NCI-H748 treated with DMSO at 0.1 percent for 48 hours (cell line): Measurements from ENCODE around the gene CSH2.
"Not testable (repeated sequence)": the region's sequence is repeated elsewhere in the genome, so short reads cannot be mapped to it uniquely, and the experiment has no call there.

Experiments used
- DNase-seq: peaks from one replicate; lab custom pipeline; 2025; lab: John Stamatoyannopoulos, UW

The CSH2 gene

GRCh38 chr17:63873577-63873976 lies at the start of gene CSH2:
Gene CSH2 (minus strand): TSS chr17:63873677. CDS start chr17:63873614, 63 bp downstream.
- DNase-seq: not testable (repeated sequence)

DNA sequence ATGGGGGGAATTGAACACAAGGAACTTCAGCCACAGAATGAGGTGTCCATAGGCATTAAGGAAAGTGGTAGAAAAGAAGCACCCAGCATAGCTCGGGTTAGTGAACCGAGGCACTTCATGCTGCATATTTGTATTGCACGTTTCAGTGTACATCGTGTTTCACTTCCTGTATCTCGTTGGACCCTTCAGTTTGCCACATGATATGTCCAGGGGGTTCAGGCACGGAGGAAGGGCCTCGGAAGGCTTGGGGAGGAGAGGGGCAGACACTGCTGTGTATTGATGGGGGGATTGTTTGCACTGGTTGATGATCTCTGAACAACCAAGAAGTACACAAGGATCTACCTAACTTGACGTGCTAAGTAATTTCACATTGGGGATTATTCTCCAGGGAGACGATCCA lies 48.9 kb upstream of the CSH2 start:
- DNase-seq: not testable (repeated sequence)

- not testable (repeated sequence) for DNase-seq
Observed at GRCh38 chr17:63920779-63921178, 47.3 kb upstream of the CSH2 start.

- DNase-seq: not testable (repeated sequence)
Observed at GRCh38 chr17:63920050-63920449, 46.6 kb upstream of the CSH2 start.

- DNase-seq: peak; percentile 17
Observed at GRCh38 chr17:63919311-63919723, 45.8 kb upstream of the CSH2 start.

DNA sequence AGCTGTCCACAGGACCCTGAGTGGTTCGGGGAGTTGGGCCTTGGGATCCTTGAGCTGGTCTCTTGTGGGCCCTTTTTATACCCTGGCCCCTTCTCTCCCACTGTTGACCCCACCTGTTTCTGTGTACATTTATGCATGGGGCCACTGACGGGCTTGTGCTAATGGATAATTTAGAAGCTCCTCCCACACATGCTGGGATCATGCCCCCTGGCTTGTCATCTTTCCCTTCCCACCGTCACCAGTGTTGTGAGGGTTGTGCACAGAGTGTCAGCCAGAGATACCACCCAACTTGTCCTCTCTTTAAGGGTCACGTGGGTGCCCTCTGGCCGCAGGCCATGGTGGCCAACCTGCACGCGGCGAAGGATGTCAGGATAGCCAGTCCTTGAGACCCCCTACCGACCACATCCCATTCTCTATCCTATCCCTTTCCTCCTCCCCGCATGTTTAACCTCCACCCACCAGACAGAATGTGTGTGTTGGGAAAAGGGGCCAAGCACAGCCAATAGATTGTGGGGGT lies 45.4 kb upstream of the CSH2 start, which contains the start of gene GH1:
Gene GH1, minus strand, starts transcription at position 51 of the 517 bp plus-strand sequence. CDS start 63 bp downstream, outside the sequence.
- DNase-seq: not testable (repeated sequence)

GRCh38 chr17:63918305-63918704 lies 44.8 kb upstream of the CSH2 start:
- no peak for DNase-seq

DNA sequence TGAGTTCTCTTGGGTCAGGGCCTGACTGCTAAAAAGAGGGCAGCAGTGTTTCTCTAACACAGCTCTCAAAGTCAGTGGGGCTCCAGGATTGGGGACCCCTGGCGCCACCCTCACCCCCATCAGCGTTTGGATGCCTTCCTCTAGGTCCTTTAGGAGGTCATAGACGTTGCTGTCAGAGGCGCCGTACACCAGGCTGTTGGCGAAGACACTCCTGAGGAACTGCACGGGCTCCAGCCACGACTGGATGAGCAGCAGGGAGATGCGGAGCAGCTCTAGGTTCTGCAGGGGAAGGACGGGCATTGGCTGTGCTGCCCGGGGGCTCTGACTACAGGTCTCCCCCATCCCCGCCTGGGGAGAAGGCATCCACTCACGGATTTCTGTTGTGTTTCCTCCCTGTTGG lies 44.2 kb upstream of the CSH2 start:
- no peak for DNase-seq

GRCh38 chr17:63917206-63917605 lies 43.7 kb upstream of the CSH2 start:
- DNase-seq: not testable (repeated sequence)

GRCh38 chr17:63916566-63917185 lies 43.2 kb upstream of the CSH2 start:
- no peak for DNase-seq

DNA sequence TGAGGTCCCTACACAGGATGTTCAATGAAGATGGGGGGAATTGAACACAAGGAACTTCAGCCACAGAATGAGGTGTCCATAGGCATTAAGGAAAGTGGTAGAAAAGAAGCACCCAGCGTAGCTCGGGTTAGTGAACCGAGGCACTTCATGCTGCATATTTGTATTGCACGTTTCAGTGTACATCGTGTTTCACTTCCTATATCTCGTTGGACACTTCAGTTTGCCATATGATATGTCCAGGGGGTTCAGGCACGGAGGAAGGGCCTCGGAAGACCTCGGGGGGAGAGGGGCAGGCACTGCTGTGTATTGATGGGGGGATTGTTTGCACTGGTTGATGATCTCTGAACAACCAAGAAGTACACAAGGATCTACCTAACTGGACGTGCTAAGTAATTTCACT lies 42.3 kb upstream of the CSH2 start:
- DNase-seq: not testable (repeated sequence)

- no peak for DNase-seq
Observed at GRCh38 chr17:63914471-63914870, 41.0 kb upstream of the CSH2 start.

DNA sequence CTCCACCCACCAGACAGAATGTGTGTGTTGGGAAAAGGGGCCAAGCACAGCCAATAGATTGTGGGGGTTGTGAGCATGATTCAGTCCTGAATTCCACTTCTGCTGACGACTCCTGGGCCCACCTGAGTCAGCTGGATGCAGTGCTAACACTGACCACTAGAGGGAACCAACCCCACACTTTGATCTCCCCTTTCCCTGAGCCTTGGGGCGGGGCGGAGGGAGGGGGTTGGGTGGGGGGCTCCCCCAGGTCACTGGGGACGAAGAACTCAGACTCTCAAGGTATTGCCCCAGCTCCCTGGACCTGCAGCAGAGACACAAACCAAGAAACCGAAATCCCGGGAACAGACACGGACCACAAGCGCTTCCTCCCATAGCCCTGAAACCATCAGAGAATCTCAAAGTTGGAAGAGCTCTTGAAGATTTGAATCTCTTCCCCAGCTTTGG lies 38.2 kb upstream of the CSH2 start:
- DNase-seq: peak; percentile 17

GRCh38 chr17:63911041-63911635 lies 37.7 kb upstream of the CSH2 start, which contains the start of gene CSHL1:
Gene CSHL1 (minus strand): TSS chr17:63911258. CDS start chr17:63911196, 62 bp downstream.
- DNase-seq: no peak

DNA sequence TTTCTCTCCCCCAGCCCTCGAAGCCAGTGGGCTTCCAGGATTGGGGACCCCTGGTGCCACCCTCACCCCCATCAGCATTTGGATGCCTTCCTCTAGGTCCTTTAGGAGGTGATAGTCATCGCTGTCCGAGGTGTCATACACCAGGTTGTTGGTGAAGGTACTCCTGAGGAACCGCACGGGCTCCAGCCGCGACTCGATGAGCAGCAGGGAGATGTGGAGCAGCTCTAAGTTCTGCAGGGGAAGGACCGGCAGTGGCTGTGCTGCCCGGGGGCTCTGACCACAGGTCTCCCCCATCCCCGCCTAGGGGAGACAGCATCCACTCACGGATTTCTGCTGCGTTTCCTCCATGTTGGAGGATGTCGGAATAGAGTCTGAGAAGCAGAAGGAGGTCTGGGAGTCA lies 36.6 kb upstream of the CSH2 start:
- DNase-seq: no peak

DNA sequence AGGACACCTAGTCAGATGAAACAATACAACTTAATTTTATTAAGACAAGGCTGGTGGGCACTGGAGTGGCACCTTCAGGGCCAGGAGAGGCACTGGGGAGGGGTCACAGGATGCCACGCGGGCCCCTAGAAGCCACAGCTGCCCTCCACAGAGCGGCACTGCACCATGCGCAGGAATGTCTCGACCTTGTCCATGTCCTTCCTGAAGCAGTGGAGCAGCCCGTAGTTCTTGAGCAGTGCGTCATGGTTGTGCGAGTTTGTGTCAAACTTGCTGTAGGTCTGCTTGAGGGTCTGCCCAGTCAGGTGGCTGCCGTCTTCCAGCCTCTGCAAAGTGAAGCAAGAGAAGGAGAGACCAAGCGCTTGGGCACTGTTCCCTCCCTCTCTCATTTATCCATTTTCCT lies 36.1 kb upstream of the CSH2 start:
- not testable (repeated sequence) for DNase-seq

GRCh38 chr17:63907161-63907778 lies 33.8 kb upstream of the CSH2 start:
- DNase-seq: peak; percentile 6

DNA sequence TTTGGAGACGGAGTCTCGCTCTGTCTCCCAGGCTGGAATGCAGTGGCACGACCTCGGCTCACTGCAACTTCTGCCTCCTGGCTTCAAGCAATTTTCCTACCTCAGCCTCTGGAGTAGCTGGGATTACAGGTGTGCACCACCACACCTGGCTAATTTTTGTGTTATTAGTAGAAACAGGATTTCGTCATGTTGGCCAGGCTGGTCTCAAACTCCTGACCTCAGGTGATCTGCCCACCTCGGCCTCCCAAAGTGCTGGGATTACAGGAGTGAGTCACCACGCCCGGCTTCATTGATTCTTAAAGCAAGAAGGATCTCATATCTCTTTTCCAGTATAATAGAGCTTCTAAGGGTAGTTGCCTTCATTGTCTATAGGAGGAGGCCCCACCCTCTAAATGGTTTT lies 31.3 kb upstream of the CSH2 start:
- not testable (repeated sequence) for DNase-seq

GRCh38 chr17:63903787-63904201 lies 30.3 kb upstream of the CSH2 start:
- DNase-seq: not testable (repeated sequence)

GRCh38 chr17:63901971-63902370 lies 28.5 kb upstream of the CSH2 start:
- not testable (repeated sequence) for DNase-seq

GRCh38 chr17:63898899-63899798 lies 25.7 kb upstream of the CSH2 start:
- not testable (repeated sequence) for DNase-seq
